HepG2 (cell line): ENCODE data around the gene SCO1. TPM values are rescaled to one million over a fixed set of nuclear protein-coding genes. Genes with fewer than 3 reads are reported as not detected.

Source experiments
- ATAC-seq: fragments of 200-7000 bp; cut with Tn5 transposase; 3 replicates; pipeline ENCODE4 v1.9.1; 2020; ENCODE audit warnings: mild to moderate bottlenecking, moderate library complexity
- BruUV-seq: library from RNA; stranded (reverse); fragments of 400-500 nt; replicated peaks from 2 replicates; lab custom pipeline; 2021; lab: Mats Ljungman, UMichigan
- CTCF ChIA-PET: fragments of 300-600 bp; formaldehyde crosslinking; extraction: SDS; loops from one replicate; lab custom pipeline; 2021; ENCODE audit warnings: low total read pairs, inconsistent platforms, low intra/inter-chr PET ratio; lab: Yijun Ruan, JAX
- POLR2A ChIA-PET: fragments of 350-600 bp; sonication (Branson Sonifier 250); formaldehyde crosslinking; loops from one replicate; lab custom pipeline; 2020; ENCODE audit warnings: antibody characterized with exemption, inconsistent platforms; lab: Yijun Ruan, JAX
- DNase-seq: peaks from one replicate; pipeline ENCODE4 v3.0.0-alpha.2; 2015; ENCODE audit warnings: low spot score
- FAIRE-seq: peaks from 3 replicates; lab custom pipeline; 2011; peaks lifted over from hg19 to GRCh38; lab: Jason Lieb, UNC
- H2AFZ ChIP-seq: one replicate; pipeline ENCODE4 v1.6.1; 2011; ENCODE audit warnings: low read length, inconsistent platforms
- H3K27ac ChIP-seq: fragments of 300-600 bp; 3 replicates; pipeline ENCODE4 v1.8.0; 2011; ENCODE audit warnings: mixed run types, mild to moderate bottlenecking, mixed read lengths, low read length, inconsistent platforms; ENCODE audit not compliant: insufficient read depth; ENCODE audit errors: extremely low read length
- H3K27me3 ChIP-seq, 2 experiments: fragments of 200-600 bp in 1 of 2; 2 replicates in 1 of 2; 3 replicates in 1 of 2; pipeline versions ENCODE4 v1.6.0 to v1.8.0; 2011; ENCODE audit warnings: low read length in 2 of 2, mild to moderate bottlenecking in 2 of 2, moderate library complexity in 2 of 2, inconsistent platforms in 1 of 2; ENCODE audit not compliant: insufficient read depth in 2 of 2, control insufficient read depth in 1 of 2
- H3K36me3 ChIP-seq, 2 experiments: fragments of 200-600 bp in 1 of 2; replicated peaks in 1 of 2; 2 replicates in 1 of 2; 3 replicates in 1 of 2; pipeline versions ENCODE4 v1.5.1 to v1.8.0; 2011; ENCODE audit warnings: low read length in 2 of 2, inconsistent platforms in 1 of 2; ENCODE audit not compliant: insufficient read depth in 2 of 2, control insufficient read depth in 1 of 2
- H3K4me1 ChIP-seq: 2 replicates; pipeline ENCODE4 v1.5.1; 2012; ENCODE audit warnings: low read length, inconsistent platforms; ENCODE audit not compliant: insufficient read depth
- H3K4me2 ChIP-seq: 2 replicates; pipeline ENCODE4 v1.6.0; 2011; ENCODE audit warnings: low read depth, low read length, inconsistent platforms
- H3K4me3 ChIP-seq, 3 experiments: fragments of 200-600 bp in 1 of 3; sonication (generic), shearing (Covaris generic) in 1 of 3; replicated peaks in 1 of 3; 2 replicates each; pipeline ENCODE4 v1.5.1; 2011 to 2016; ENCODE audit warnings: low read length in 3 of 3, inconsistent platforms in 2 of 3, low read depth in 2 of 3, mild to moderate bottlenecking in 2 of 3, control low read depth in 1 of 3, mixed read lengths in 1 of 3; ENCODE audit not compliant: insufficient read depth in 1 of 3
- H3K79me2 ChIP-seq: one replicate; pipeline ENCODE4 v1.6.1; 2011; ENCODE audit warnings: low read length, inconsistent platforms; ENCODE audit not compliant: insufficient read depth
- H3K9ac ChIP-seq: 2 replicates; pipeline ENCODE4 v1.6.0; 2011; ENCODE audit warnings: mild to moderate bottlenecking, low read depth, low read length, inconsistent platforms; ENCODE audit not compliant: insufficient read depth
- H3K9me3 ChIP-seq: 2 replicates; pipeline ENCODE4 v1.5.1; 2012; ENCODE audit warnings: mild to moderate bottlenecking, low read length
- H4K20me1 ChIP-seq: 2 replicates; pipeline ENCODE4 v1.6.0; 2011; ENCODE audit warnings: inconsistent platforms, mild to moderate bottlenecking, low read length, moderate library complexity; ENCODE audit not compliant: insufficient read depth
- ZBTB44 ChIP-seq: sonication (generic); formaldehyde crosslinking; IDR thresholded peaks from 2 replicates; pipeline ENCODE4 v1.4.0; 2020; ENCODE audit warnings: missing genetic modification reagents
- ZNF607 ChIP-seq: sonication (generic); formaldehyde crosslinking; IDR thresholded peaks from 2 replicates; pipeline ENCODE4 v1.5.1; 2020; ENCODE audit warnings: missing genetic modification reagents, mild to moderate bottlenecking, borderline replicate concordance
- WGBS: methylation state at CpG from one replicate; pipeline ENCODE4 v1.1.6; 2017; ENCODE audit warnings: low lambda C conversion rate; 5-methylcytosine and 5-hydroxymethylcytosine counted together
- in situ Hi-C: cut with HindIII; loops from 2 replicates; pipeline ENCODE4 v1.10.0; 2017; ENCODE audit warnings: low pct_unique_long_range_greater_than_20kb; ENCODE audit not compliant: extremely low pct_ligation_motif_present
- intact Hi-C: fragments of 100-400 bp; cut with micrococcal nuclease; formaldehyde crosslinking; loops from one replicate; pipeline ENCODE4 v1.10.0; 2022; ENCODE audit not compliant: unreplicated experiment
- polyA plus RNA-seq, 8 experiments: library from polyadenylated mRNA; depleted of rRNA in 3 of 8; stranded (reverse) in 7 of 8; unstranded in 1 of 8; fragments of >200 nt; fragmentation: Illumina TruSeq in 4 of 8; extraction: Trizol in 4 of 8; gene quantifications; 2 replicates each; pipeline versions ENCODE4 v1.2.1 to v1.2.3, GENCODE V29; 2011 to 2016; ENCODE audit warnings: low read depth in 4 of 8, missing spikeins in 1 of 8, mixed read lengths in 1 of 8; ENCODE audit not compliant: insufficient read depth in 1 of 8
- total RNA-seq, 5 experiments: library from RNA; depleted of rRNA; stranded (reverse); fragments of >200 nt; fragmentation: Illumina TruSeq; extraction: Trizol; gene quantifications; 2 replicates each; pipeline ENCODE4 v1.2.3, GENCODE V29; 2016; ENCODE audit warnings: low read depth in 1 of 5
- TF ChIP-seq, protein P1 (sequence below): sonication (generic); formaldehyde crosslinking; conservative IDR thresholded peaks from 2 replicates; pipeline ENCODE4 v1.4.0; 2020; ENCODE audit warnings: missing genetic modification reagents

SCO1 gene
- total and polyA plus RNA-seq, 2 of the 13 experiments (the other 11 are each of a cell fraction or from before 2014, with no cell fraction given) = 11.4 to 50.3 TPM

DNA sequence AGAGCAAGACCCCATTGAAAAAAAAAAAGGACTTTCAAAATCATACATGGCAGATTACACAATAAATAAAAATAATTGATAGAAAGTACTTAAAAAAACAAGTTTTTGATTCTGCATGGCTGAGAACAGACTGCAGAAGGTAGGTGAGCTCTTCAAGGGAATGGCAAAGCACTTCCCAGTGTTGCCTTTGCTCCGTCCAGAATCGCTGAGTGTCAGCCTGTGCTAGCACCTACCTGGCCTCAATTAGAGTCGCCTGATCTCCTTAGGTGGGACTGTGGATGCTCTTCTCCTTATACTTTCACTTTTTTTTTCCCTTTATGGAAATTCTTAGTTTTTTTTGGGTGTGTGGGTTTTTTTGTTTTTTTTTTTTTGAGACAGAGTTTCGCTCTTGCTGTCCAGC lies 38.5 kb upstream of the SCO1 start:
- no peaks in the 10 kb centered on the region for H3K9me3 ChIP-seq
- CTCF ChIA-PET = interaction anchor here (3.1 kb wide), 1 partner anchor 109 kb away, joined by 43 read pairs; no protein-coding TSS in a partner anchor

DNA sequence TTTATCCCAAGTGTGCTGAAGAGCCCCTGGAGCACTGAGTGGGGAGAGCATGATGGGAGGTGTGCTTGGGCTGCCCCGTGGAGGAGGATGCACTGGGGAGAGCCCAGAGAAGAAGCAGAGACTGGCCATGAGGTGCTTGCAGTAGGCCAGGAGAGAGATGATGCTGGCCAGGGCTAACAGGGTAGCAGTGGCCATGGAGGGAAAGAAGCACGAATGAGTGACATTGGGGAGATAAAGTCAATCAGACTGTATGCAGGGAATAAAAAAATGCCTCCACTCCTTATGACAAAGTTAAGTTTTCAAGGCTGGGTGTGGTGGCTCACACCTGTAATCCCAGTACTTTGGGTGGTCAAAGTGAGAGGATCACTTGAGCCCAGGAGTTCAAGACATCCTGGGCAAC lies 37.9 kb upstream of the SCO1 start:
- CTCF ChIA-PET = no interaction called here

More for the DNA sequence above, 38.5 kb upstream of the SCO1 start:
- Histone ChIP-seq H4K20me1 (no peaks in the 10 kb centered on the region), H3K36me3 (no peaks in the 10 kb centered on the region), H3K9ac (no peak overlapping the region), H2AFZ (no peak overlapping the region), H3K27me3 (peaks cover 0 to 13% of the 10 kb centered on the region in 2 experiments; a peak in 2 of 5 replicates), H3K27ac (no peak overlapping the region), H3K4me1 (peaks cover 37% of the 10 kb centered on the region), H3K4me3 (no peak overlapping the region), H3K79me2 (no peaks in the 10 kb centered on the region), H3K4me2 (no peak overlapping the region)
- DNase-seq (no peak), ATAC-seq (no peak), FAIRE-seq (no peak)
- no TSS peak for BruUV-seq
- no peak for TF ChIP-seq ZNF607 (CRISPR knock-in tag)
- TF ChIP-seq, protein P1, sequence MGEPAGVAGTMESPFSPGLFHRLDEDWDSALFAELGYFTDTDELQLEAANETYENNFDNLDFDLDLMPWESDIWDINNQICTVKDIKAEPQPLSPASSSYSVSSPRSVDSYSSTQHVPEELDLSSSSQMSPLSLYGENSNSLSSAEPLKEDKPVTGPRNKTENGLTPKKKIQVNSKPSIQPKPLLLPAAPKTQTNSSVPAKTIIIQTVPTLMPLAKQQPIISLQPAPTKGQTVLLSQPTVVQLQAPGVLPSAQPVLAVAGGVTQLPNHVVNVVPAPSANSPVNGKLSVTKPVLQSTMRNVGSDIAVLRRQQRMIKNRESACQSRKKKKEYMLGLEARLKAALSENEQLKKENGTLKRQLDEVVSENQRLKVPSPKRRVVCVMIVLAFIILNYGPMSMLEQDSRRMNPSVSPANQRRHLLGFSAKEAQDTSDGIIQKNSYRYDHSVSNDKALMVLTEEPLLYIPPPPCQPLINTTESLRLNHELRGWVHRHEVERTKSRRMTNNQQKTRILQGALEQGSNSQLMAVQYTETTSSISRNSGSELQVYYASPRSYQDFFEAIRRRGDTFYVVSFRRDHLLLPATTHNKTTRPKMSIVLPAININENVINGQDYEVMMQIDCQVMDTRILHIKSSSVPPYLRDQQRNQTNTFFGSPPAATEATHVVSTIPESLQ (CRISPR knock-in tag) = no peak
- intact Hi-C loops (no loop called here), in situ Hi-C loops (loop anchor here (5.0 kb wide), 1 partner anchor 111 kb away; no protein-coding TSS in a partner anchor)
- 77% methylated on average over 4 of the region's 4 CpGs for WGBS
- POLR2A ChIA-PET = no interaction called here

More for the DNA sequence above, 37.9 kb upstream of the SCO1 start:
- ATAC-seq (no peak), FAIRE-seq (no peak), DNase-seq (no peak)
- H3K27me3 ChIP-seq = peaks cover 0 to 13% of the 10 kb centered on the region in 2 experiments; a peak in 2 of 5 replicates
- no peaks in the 10 kb centered on the region for H3K9me3 ChIP-seq
- no peak overlapping the region for H3K4me2 ChIP-seq
- no peak overlapping the region for H2AFZ ChIP-seq
- no peak overlapping the region for H3K27ac ChIP-seq
- 13% methylated on average over 2 of the region's 2 CpGs for WGBS
- no peak overlapping the region for H3K9ac ChIP-seq
- H4K20me1 ChIP-seq = no peaks in the 10 kb centered on the region
- H3K79me2 ChIP-seq = no peaks in the 10 kb centered on the region
- H3K4me1 ChIP-seq = peaks cover 38% of the 10 kb centered on the region
- intact Hi-C loops = no loop called here
- H3K36me3 ChIP-seq = no peaks in the 10 kb centered on the region
- in situ Hi-C loops = loop anchor here (5.0 kb wide), 1 partner anchor 112 kb away; no protein-coding TSS in a partner anchor
- H3K4me3 ChIP-seq = no peak overlapping the region
- POLR2A ChIA-PET = no interaction called here
- TF ChIP-seq ZBTB44 (CRISPR knock-in tag) = no peak
- BruUV-seq = no TSS peak
